HG03066 (cell line): Measurements from ENCODE around the gene ANTKMT.
A peak's percentile ranks its signal among the peaks of the same experiment; 100 is the strongest.

ENCODE experiments used
- ATAC-seq: cut with Tn5 transposase; IDR thresholded peaks from one replicate; pipeline ENCODE4 v1.9.1; 2021; ENCODE audit warnings: low read depth; ENCODE audit not compliant: unreplicated experiment

Gene ANTKMT, protein sequence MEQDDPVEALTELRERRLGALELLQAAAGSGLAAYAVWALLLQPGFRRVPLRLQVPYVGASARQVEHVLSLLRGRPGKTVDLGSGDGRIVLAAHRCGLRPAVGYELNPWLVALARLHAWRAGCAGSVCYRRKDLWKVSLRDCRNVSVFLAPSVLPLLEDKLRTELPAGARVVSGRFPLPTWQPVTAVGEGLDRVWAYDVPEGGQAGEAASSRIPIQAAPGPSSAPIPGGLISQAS

DNA sequence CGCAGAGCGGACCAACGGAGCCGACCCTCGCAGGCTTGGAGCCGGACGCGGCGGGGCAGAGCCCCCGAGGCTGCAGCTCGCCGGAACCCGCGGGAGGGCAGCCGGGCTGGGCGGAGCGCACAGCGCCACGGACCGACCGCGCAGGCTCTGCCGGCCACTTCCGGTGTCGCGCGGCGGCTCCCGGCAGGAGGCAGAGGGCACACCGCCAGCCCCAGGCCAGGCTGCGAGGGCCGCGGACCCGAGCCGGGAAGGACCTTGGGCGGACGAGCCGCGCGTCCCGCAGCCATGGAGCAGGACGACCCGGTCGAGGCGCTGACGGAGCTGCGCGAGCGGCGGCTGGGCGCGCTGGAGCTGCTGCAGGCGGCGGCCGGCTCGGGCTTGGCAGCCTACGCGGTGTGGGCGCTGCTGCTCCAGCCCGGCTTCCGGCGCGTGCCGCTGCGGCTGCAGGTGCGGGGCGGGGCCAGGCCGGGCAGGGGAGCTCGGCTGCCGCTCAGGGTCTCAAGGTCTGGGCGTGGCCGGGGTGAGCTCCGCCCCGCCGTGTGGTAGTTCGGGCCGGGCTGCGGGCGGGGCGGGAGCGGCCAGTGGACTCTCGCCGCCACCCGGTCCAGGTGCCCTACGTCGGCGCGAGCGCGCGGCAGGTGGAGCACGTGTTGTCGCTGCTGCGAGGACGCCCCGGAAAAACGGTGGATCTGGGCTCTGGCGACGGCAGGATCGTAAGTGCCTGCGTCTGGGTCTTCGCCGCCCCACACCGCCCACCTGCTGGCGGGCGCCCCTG is at the start of gene ANTKMT:
ANTKMT (plus strand) TSS at position 157 of the 775 bp plus-strand sequence; CDS start at position 286, 129 bp downstream.
- ATAC-seq, result peak; percentile 70

DNA sequence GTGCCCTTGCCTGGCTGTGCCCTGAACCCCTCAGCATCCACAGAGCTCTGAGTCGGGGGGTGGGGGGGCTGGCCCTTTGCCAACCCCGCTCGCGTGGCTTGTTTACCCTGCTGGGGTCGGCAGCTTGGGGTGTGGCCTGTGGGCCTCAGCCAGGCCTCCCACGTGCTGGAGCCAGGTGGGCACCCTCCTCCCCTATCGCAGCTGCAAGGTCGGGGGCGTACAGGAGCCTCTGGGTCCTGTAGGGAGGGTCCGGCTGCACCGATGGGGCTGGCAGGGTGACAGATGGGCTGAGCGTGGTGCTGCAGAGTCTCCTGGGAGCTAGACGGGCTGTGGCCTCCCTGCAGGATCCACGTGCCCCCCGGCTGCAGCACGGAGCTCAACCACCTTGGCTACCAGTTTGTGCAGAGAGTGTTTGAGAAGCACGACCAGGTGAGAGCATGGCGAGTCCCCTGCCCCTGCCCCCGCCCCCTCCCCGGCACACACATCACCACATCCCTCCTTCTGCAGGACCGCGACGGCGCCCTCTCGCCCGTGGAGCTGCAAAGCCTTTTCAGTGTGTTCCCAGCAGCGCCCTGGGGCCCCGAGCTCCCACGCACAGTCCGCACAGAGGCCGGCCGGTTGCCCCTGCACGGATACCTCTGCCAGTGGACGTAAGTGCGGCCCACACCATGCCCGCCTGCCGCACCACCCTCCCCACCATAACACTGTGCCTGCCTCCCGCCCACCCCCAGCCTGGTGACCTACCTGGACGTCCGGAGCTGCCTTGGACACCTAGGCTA is 49.4 kb upstream of the ANTKMT start:
- ATAC-seq, result no peak

GRCh38 chr16:672371-672770 is 48.6 kb upstream of the ANTKMT start:
- no peak for ATAC-seq

DNA sequence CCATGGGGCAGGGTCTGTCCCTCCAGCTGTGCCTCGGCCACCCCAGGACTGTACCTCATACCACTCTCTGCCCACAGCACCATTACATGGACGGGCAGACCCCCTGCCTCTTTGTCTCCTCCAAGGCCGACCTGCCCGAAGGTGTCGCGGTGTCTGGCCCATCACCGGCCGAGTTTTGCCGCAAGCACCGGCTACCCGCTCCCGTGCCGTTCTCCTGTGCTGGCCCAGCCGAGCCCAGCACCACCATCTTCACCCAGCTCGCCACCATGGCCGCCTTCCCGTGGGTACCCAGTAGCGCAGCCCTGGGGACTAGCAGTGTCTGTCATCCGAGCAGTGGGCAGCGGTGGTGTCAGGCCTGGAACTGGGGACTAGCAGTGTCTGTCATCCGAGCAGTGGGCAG is 48.1 kb upstream of the ANTKMT start:
- ATAC-seq, result no peak

DNA sequence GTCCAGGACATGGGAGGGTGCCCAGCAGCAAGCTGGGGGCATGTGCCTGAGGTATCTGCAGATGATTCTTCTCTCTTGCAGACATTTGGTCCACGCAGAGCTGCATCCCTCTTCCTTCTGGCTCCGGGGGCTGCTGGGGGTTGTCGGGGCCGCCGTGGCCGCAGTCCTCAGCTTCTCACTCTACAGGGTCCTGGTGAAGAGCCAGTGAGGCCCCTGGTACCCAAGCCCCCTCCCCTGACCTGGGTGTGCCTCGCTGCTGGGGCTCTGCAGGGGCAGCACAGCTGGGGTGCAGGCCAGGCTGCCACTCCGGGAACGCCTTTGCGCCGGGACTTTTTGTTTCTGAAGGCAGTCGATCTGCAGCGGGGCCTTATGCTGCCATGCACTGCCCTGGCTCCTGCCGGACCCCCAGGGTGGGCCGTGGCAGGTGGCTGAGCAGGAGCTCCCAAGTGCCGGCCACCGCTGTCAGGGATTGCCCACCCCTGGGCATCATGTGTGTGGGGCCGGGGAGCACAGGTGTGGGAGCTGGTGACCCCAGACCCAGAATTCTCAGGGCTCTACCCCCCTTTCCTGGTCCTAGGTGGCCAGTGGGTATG is 47.5 kb upstream of the ANTKMT start:
- ATAC-seq, result no peak

DNA sequence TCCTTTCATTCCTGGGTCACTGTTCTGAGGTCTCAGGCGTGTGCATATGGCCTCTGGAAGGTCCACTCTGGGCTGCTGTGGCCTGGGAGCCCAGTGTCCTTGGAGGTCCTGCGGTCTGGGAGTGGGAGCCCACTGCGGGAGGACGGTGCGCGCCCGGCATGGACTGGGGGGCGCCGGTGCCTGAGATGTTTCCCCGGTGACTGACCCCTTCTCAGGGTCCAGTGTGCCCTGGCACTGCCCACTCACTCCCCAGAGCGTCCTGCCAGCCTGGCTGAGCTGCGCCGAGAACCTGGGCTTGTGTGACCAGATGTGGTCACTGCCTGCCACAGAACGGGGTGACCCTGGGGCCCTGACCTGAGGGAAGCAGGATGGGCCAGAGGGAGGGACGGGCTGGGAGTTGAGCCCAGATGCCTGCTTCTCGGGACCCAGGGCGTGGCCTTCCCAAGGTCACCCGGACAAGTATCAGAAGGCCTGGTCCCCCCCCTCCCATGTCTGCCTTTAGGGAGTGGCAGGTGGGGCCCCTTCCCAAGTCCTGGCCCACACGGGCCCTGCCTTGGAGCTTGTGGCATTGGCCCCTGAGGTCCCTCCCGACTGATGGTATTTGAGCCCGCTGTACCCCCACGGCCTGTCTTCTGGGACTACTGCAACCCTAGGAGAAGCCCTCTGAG is 46.6 kb upstream of the ANTKMT start:
- no peak for ATAC-seq

- no peak for ATAC-seq
Observed at GRCh38 chr16:674968-675883, 45.7 kb upstream of the ANTKMT start, which contains the start of gene RHBDL1. TSS of gene RHBDL1 (plus strand) at chr16:675671. CDS start at chr16:675791, 120 bp downstream.

DNA sequence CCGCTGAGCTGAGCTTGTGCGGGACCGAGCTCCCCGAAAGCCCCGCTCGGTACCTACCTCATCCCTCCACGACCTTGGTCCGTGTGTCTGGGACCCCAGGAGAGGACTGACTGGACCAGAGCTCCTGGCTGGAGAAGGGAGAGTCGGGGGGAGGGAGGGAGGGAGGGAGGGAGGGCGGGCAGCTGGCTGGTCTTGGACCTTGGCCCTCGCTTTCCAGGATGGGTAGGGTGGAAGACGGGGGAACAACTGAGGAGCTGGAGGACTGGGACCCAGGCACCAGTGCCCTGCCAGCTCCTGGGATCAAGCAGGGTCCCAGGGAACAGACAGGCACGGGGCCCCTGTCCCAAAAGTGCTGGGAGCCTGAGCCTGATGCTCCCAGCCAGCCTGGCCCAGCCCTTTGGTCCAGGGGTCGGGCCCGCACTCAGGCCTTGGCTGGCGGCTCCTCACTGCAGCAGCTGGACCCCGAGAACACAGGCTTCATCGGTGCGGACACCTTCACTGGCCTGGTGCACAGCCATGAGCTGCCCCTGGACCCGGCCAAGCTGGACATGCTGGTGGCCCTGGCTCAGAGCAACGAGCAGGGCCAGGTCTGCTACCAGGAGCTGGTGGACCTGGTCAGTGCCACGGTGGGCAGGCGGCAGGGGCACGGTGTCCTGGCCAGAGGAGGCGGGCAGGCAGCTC is 44.9 kb upstream of the ANTKMT start:
- no peak for ATAC-seq

GRCh38 chr16:676565-676902 is 44.4 kb upstream of the ANTKMT start:
- no peak for ATAC-seq

GRCh38 chr16:676913-677312 is 44.0 kb upstream of the ANTKMT start:
- ATAC-seq, result no peak

DNA sequence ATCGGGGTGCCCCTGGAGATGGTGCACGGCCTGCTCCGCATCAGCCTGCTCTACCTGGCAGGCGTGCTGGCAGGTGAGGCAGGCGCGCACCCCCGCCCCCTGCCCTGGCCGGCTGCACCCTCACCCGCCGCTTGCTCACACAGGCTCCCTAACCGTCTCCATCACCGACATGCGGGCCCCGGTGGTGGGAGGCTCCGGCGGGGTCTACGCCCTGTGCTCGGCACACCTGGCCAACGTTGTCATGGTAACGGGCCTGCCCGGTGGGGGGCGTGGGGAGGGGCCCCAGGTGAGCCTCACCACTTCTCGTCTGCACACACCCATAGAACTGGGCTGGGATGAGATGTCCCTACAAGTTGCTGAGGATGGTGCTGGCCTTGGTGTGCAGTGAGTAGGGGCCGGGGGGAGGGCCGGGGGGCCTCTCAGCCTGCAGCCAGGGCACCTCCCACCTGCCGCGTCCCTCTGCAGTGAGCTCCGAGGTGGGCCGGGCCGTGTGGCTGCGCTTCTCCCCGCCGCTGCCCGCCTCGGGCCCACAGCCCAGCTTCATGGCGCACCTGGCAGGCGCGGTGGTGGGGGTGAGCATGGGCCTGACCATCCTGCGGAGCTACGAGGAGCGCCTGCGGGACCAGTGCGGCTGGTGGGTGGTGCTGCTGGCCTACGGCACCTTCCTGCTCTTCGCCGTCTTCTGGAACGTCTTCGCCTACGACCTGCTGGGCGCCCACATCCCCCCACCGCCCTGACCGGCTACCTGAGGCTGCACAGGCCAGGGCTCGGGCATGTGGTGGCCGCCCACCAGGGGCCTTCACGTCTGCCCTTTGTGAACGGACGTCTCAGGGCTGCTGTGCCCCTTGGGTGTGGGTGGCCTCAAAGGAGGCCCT is 43.4 kb upstream of the ANTKMT start:
- ATAC-seq, result no peak

GRCh38 chr16:678209-678857 is 42.6 kb upstream of the ANTKMT start:
- ATAC-seq, result no peak

GRCh38 chr16:678858-679813 is 41.8 kb upstream of the ANTKMT start:
- no peak for ATAC-seq

- peak; percentile 39 for ATAC-seq
Observed at GRCh38 chr16:679814-680624, 40.9 kb upstream of the ANTKMT start, which contains the start of gene STUB1. TSS of gene STUB1 (plus strand) at chr16:680410. CDS start at chr16:680526, 116 bp downstream.

- no peak for ATAC-seq
Observed at GRCh38 chr16:680625-680945, 40.4 kb upstream of the ANTKMT start.
